Measurements from ENCODE around the gene CCDC33. TPM values are rescaled to one million over a fixed set of nuclear protein-coding genes. Genes with fewer than 3 reads are reported as not detected.

Gene CCDC33
- total and polyA plus RNA-seq, 2 donors (not counting 3 experiments of a cell fraction or from before 2014, with no cell fraction given) = not detected

GRCh38 chr15:74283368-74283767, 47.2 kb downstream of the CCDC33 start:
- ChIA-PET POLR2A (no interaction called here), CTCF (interaction anchor here (1.8 kb wide), 1 partner anchor 24 kb away, joined by 5 read pairs; no protein-coding TSS in a partner anchor)
- no peak overlapping the region for H3K27ac ChIP-seq (ENCODE audit: insufficient read depth, low read depth, low read length)
- intact Hi-C loops (cut with micrococcal nuclease) = no loop called here
- no peak overlapping the region for H2AFZ ChIP-seq (ENCODE audit: low read depth, low read length)
- dilution Hi-C loops (cut with MboI; ENCODE audit: extremely low pct_ligation_motif_present, low sequenced_read_pairs) = no loop called here
- peaks cover 0 to 7% of the 10 kb centered on the region in 2 experiments for H3K27me3 ChIP-seq (ENCODE audit: control insufficient read depth in 2 of 2, insufficient read depth in 2 of 2, low read length in 2 of 2)
- no peaks in the 10 kb centered on the region for H3K4me1 ChIP-seq (ENCODE audit: control insufficient read depth, extremely low read depth, insufficient read depth, low read length)
- no peaks in the 10 kb centered on the region for H3K79me2 ChIP-seq (ENCODE audit: control insufficient read depth, insufficient read depth, low read length)
- TF ChIP-seq EZH2 (IDR thresholded peaks at IDR 0.05; ENCODE audit: borderline replicate concordance, low read depth, low read length, severe bottlenecking) (no peak), GATA2 (IDR thresholded peaks at IDR 0.05; ENCODE audit: insufficient read depth, insufficient read length, low read depth, low read length) (no peak), MAX (IDR thresholded peaks at IDR 0.05; ENCODE audit: insufficient read depth, insufficient read length) (no peak)
- no peak overlapping the region for H3K4me2 ChIP-seq (ENCODE audit: insufficient read depth, low read length)
- no peak overlapping the region for H3K4me3 ChIP-seq (replicated peaks in 1 of 3; ENCODE audit: insufficient read depth in 1 of 3, low read depth in 1 of 3, low read length in 3 of 3)
- no peaks in the 10 kb centered on the region for H3K36me3 ChIP-seq (ENCODE audit: control insufficient read depth in 2 of 2, extremely low read depth in 1 of 2, insufficient read depth in 2 of 2, low read length in 2 of 2)
- DNase-seq (ENCODE audit: low read depth, low spot score) (no peak), FAIRE-seq (no peak)
- H3K9me1 ChIP-seq (replicated peaks; ENCODE audit: control insufficient read depth, extremely low read depth, insufficient read depth, low read length) = no peaks in the 10 kb centered on the region
- H4K20me1 ChIP-seq (replicated peaks; ENCODE audit: control insufficient read depth, extremely low read depth, insufficient read depth, low read length) = no peaks in the 10 kb centered on the region
- no peak overlapping the region for H3K9ac ChIP-seq (replicated peaks; ENCODE audit: extremely low read depth, insufficient read depth, low read length)
- no peaks in the 10 kb centered on the region for H3K9me3 ChIP-seq (replicated peaks; ENCODE audit: control insufficient read depth, insufficient read depth, low read length)
- BruUV-seq (replicated peaks) = no TSS peak

GRCh38 chr15:74289671-74290070, 53.5 kb downstream of the CCDC33 start:
- ChIA-PET POLR2A (no interaction called here), CTCF (no interaction called here)
- H3K27me3 ChIP-seq (ENCODE audit: control insufficient read depth in 2 of 2, insufficient read depth in 2 of 2, low read length in 2 of 2) = no peaks in the 10 kb centered on the region
- DNase-seq (ENCODE audit: low read depth, low spot score) = no peak
- H3K36me3 ChIP-seq (ENCODE audit: control insufficient read depth in 2 of 2, extremely low read depth in 1 of 2, insufficient read depth in 2 of 2, low read length in 2 of 2) = no peaks in the 10 kb centered on the region
- no peak overlapping the region for H3K27ac ChIP-seq (ENCODE audit: insufficient read depth, low read depth, low read length)
- no peak overlapping the region for H3K4me2 ChIP-seq (ENCODE audit: insufficient read depth, low read length)
- H3K9me3 ChIP-seq (replicated peaks; ENCODE audit: control insufficient read depth, insufficient read depth, low read length) = no peaks in the 10 kb centered on the region
- TF ChIP-seq FOS (IDR thresholded peaks at IDR 0.05; ENCODE audit: borderline replicate concordance, insufficient read depth, low read length) (no peak), JUN (IDR thresholded peaks at IDR 0.05; ENCODE audit: borderline replicate concordance, insufficient read depth, insufficient read length, low read depth) (no peak), MYC (IDR thresholded peaks at IDR 0.05; ENCODE audit: low read depth, low read length) (no peak), CTCF (IDR thresholded peaks at IDR 0.05; ENCODE audit: extremely low read depth in 1 of 2, insufficient read depth in 1 of 2, low read depth in 1 of 2, low read length in 2 of 2) (no peak), GATA2 (IDR thresholded peaks at IDR 0.05; ENCODE audit: insufficient read depth, insufficient read length, low read depth, low read length) (no peak), POLR2AphosphoS5 (IDR thresholded peaks at IDR 0.05; ENCODE audit: insufficient read depth, low read depth, low read length) (no peak), MAX (IDR thresholded peaks at IDR 0.05; ENCODE audit: insufficient read depth, insufficient read length) (no peak), EZH2 (IDR thresholded peaks at IDR 0.05; ENCODE audit: borderline replicate concordance, low read depth, low read length, severe bottlenecking) (no peak), POLR2A (IDR thresholded peaks at IDR 0.05; ENCODE audit: low read depth, low read length) (no peak)
- H2AFZ ChIP-seq (ENCODE audit: low read depth, low read length) = no peak overlapping the region
- H3K79me2 ChIP-seq (ENCODE audit: control insufficient read depth, insufficient read depth, low read length) = no peaks in the 10 kb centered on the region
- H3K9ac ChIP-seq (replicated peaks; ENCODE audit: extremely low read depth, insufficient read depth, low read length) = no peak overlapping the region
- FAIRE-seq = no peak
- H4K20me1 ChIP-seq (replicated peaks; ENCODE audit: control insufficient read depth, extremely low read depth, insufficient read depth, low read length) = no peaks in the 10 kb centered on the region
- BruUV-seq (replicated peaks) = no TSS peak
- dilution Hi-C loops (cut with MboI; ENCODE audit: extremely low pct_ligation_motif_present, low sequenced_read_pairs) = no loop called here
- intact Hi-C loops (cut with micrococcal nuclease) = loop anchor here (2.0 kb wide), 1 partner anchor 25 kb away; no protein-coding TSS in a partner anchor
- no peaks in the 10 kb centered on the region for H3K9me1 ChIP-seq (replicated peaks; ENCODE audit: control insufficient read depth, extremely low read depth, insufficient read depth, low read length)
- no peak overlapping the region for H3K4me3 ChIP-seq (replicated peaks in 1 of 3; ENCODE audit: insufficient read depth in 1 of 3, low read depth in 1 of 3, low read length in 3 of 3)
- H3K4me1 ChIP-seq (ENCODE audit: control insufficient read depth, extremely low read depth, insufficient read depth, low read length) = peaks cover 4% of the 10 kb centered on the region

All from endothelial cell of umbilical vein (primary cell).